HG03066 (cell line): ENCODE data around the gene FAAP20.

ENCODE experiments used
- ATAC-seq: cut with Tn5 transposase; IDR thresholded peaks from one replicate; pipeline ENCODE4 v1.9.1; 2021; ENCODE audit warnings: low read depth; ENCODE audit not compliant: unreplicated experiment

Gene FAAP20

GRCh38 chr1:2212532-2213491 is 18.2 kb upstream of the FAAP20 start:
- no peak for ATAC-seq

- ATAC-seq = no peak
Measured at GRCh38 chr1:2212274-2212531, 17.6 kb upstream of the FAAP20 start.

- ATAC-seq = no peak
Measured at GRCh38 chr1:2210786-2211185, 16.2 kb upstream of the FAAP20 start.

GRCh38 chr1:2210084-2210653 is 15.6 kb upstream of the FAAP20 start:
- no peak for ATAC-seq

GRCh38 chr1:2209400-2210083 is 15.0 kb upstream of the FAAP20 start:
- no peak for ATAC-seq

- ATAC-seq = no peak
Measured at GRCh38 chr1:2208309-2209239, 14.0 kb upstream of the FAAP20 start.

- ATAC-seq = no peak
Measured at GRCh38 chr1:2206813-2207487, 12.4 kb upstream of the FAAP20 start.

- ATAC-seq = peak; percentile 55
Measured at GRCh38 chr1:2205191-2205952, 10.8 kb upstream of the FAAP20 start.

GRCh38 chr1:2204415-2205190 is 10.0 kb upstream of the FAAP20 start:
- peak; percentile 50 for ATAC-seq

GRCh38 chr1:2203671-2204414 is 9.3 kb upstream of the FAAP20 start:
- ATAC-seq = no peak

- ATAC-seq = no peak
Measured at GRCh38 chr1:2202843-2203601, 8.4 kb upstream of the FAAP20 start.

GRCh38 chr1:2202008-2202575 is 7.5 kb upstream of the FAAP20 start:
- ATAC-seq = no peak

GRCh38 chr1:2201062-2201461 is 6.5 kb upstream of the FAAP20 start:
- ATAC-seq = no peak

GRCh38 chr1:2200308-2200943 is 5.9 kb upstream of the FAAP20 start:
- no peak for ATAC-seq

- ATAC-seq = peak; percentile 48
Measured at GRCh38 chr1:2199042-2199810, 4.7 kb upstream of the FAAP20 start.

- no peak for ATAC-seq
Measured at GRCh38 chr1:2198571-2198970, 4.0 kb upstream of the FAAP20 start.
